Astrocyte (in vitro differentiated cells and primary cell): Measurements from ENCODE around the gene CYBA. TPM values are rescaled to one million over a fixed set of nuclear protein-coding genes. Genes with fewer than 3 reads are reported as not detected.

ENCODE experiments used
- total RNA-seq: library from RNA; stranded (reverse); gene quantifications from 2 replicates; pipeline ENCODE4 v1.2.1, GENCODE V29; 2021

Gene CYBA
- total RNA-seq, 1 donor from 2014 or later, result 236 TPM

Other genes starting within 250 kb of the CYBA start
- 8.0 and 8.6 TPM in 2 replicates for gene ZFPM1, start 197.8 kb downstream of the CYBA start, total RNA-seq
- gene ZC3H18, start 80.7 kb downstream of the CYBA start, total RNA-seq, result 31.6 and 32.8 TPM in 2 replicates
- gene IL17C, start 12.5 kb downstream of the CYBA start, total RNA-seq, result 0.36 TPM in 1 of 2 replicates, not detected in the other
- gene MVD, start 12.0 kb upstream of the CYBA start, total RNA-seq, result 50.3 and 63.9 TPM in 2 replicates
- 0.22 and 0.48 TPM in 2 replicates for gene SNAI3, start 35.5 kb upstream of the CYBA start, total RNA-seq
- gene RNF166, start 55.4 kb upstream of the CYBA start, total RNA-seq, result 15.4 and 15.6 TPM in 2 replicates
- gene CTU2, start 55.5 kb upstream of the CYBA start, total RNA-seq, result 18.3 and 22.5 TPM in 2 replicates
- 239 and 247 TPM in 2 replicates for gene PIEZO1, start 134.2 kb upstream of the CYBA start, total RNA-seq
- gene CDT1, start 152.7 kb upstream of the CYBA start, total RNA-seq, result 3.7 and 4.7 TPM in 2 replicates
- 132 and 143 TPM in 2 replicates for gene APRT, start 160.9 kb upstream of the CYBA start, total RNA-seq
- gene GALNS, start 205.9 kb upstream of the CYBA start, total RNA-seq, result 31.1 and 31.7 TPM in 2 replicates
- gene TRAPPC2L, start 206.1 kb upstream of the CYBA start, total RNA-seq, result 59.1 and 63.0 TPM in 2 replicates
- gene PABPN1L, start 215.6 kb upstream of the CYBA start, total RNA-seq, result not detected in 2 replicates